Activated T-helper 17 cell treated with anti-CD3 and anti-CD28 coated beads, Interleukin-2, amount 50 U/mL, for 72 hours (primary cell): Measurements from ENCODE around the gene EHMT1. TPM values are rescaled to one million over a fixed set of nuclear protein-coding genes. Genes with fewer than 3 reads are reported as not detected.
A peak's percentile ranks its signal among the peaks of the same experiment; 100 is the strongest.
"Not testable (repeated sequence)": the region's sequence is repeated elsewhere in the genome, so short reads cannot be mapped to it uniquely, and the experiment has no call there.

Source experiments
- ATAC-seq: fragments of 150-1000 bp; cut with Tn5 transposase; replicated peaks from 2 replicates; pipeline ENCODE4 v1.10.0; 2021; ENCODE audit warnings: mild to moderate bottlenecking, moderate library complexity
- H3K27ac Mint-ChIP-seq: one replicate; pipeline ENCODE4 v1.8.0; 2022; ENCODE audit warnings: mixed read lengths
- H3K27me3 Mint-ChIP-seq: one replicate; pipeline ENCODE4 v1.8.0; 2022; ENCODE audit warnings: mixed read lengths
- H3K36me3 Mint-ChIP-seq: one replicate; pipeline ENCODE4 v1.8.0; 2022; ENCODE audit warnings: low read depth, mild to moderate bottlenecking, mixed read lengths
- H3K4me1 Mint-ChIP-seq: one replicate; pipeline ENCODE4 v1.8.0; 2022; ENCODE audit warnings: mixed read lengths
- H3K4me3 Mint-ChIP-seq: one replicate; pipeline ENCODE4 v1.8.0; 2022; ENCODE audit warnings: mild to moderate bottlenecking, mixed read lengths
- H3K9me3 Mint-ChIP-seq: one replicate; pipeline ENCODE4 v1.8.0; 2022; ENCODE audit warnings: mixed read lengths
- total RNA-seq, 2 donors: library from RNA; stranded (reverse); gene quantifications; one replicate each; pipeline ENCODE4 v1.2.3, GENCODE V29; 2022

Gene EHMT1
- total RNA-seq, 2 donors from 2014 or later, result 77.2 to 77.8 TPM

DNA sequence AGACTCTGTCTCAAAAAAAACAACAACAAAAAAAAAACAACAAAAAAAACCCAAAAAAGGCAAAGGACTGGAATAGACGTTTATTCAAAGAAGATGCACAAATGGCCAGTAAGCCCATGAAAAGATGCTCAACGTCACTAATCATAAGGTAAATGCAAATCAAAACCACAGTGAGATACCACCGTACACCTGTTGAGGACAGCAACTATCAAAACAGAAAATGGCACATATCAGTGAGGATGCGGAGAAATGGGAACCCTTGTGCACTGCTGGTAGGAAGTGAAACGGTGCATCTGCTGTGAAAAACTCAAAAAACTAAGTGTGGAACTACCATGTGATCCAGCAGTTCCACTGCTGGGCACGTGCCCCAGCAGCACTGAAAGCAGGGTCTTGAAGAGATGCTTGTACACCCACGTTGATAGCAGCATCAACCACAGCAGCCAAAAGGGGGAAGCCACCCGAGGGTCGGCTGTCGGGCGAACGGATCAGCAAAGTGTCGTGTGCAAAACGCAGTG lies 119.4 kb downstream of the EHMT1 start:
- Mint-ChIP-seq H3K27ac (peak overlapping the region; percentile 11), H3K36me3 (peaks cover 60% of the 10 kb centered on the region)
- not testable (repeated sequence) for H3K4me1 Mint-ChIP-seq, H3K4me3 Mint-ChIP-seq, H3K27me3 Mint-ChIP-seq, H3K9me3 Mint-ChIP-seq, ATAC-seq

DNA sequence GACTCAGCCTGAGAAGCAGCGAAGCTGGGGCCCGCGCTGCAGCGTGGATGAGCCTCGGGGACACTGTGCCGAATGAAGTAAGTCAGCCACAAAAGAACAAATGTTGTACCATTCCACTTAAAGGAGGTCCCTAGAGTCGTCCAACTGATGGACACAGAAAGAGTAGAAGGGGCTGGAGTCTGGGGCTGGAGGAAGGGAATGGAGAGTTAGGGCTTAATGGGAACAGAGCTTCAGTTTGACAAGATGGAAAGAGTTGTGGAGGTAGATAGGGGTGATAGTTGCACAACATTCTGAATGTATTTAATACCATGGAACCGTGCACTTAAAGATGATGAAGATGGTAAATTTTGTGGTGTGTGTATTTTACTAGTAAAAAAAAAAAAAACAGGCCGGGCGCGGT lies 119.9 kb downstream of the EHMT1 start:
- Mint-ChIP-seq H3K4me1 (peaks cover 10% of the 10 kb centered on the region), H3K9me3 (peaks cover 7% of the 10 kb centered on the region), H3K4me3 (no peak overlapping the region), H3K27me3 (no peaks in the 10 kb centered on the region), H3K27ac (peak overlapping the region; percentile 11), H3K36me3 (peaks cover 60% of the 10 kb centered on the region)
- no peak for ATAC-seq

DNA sequence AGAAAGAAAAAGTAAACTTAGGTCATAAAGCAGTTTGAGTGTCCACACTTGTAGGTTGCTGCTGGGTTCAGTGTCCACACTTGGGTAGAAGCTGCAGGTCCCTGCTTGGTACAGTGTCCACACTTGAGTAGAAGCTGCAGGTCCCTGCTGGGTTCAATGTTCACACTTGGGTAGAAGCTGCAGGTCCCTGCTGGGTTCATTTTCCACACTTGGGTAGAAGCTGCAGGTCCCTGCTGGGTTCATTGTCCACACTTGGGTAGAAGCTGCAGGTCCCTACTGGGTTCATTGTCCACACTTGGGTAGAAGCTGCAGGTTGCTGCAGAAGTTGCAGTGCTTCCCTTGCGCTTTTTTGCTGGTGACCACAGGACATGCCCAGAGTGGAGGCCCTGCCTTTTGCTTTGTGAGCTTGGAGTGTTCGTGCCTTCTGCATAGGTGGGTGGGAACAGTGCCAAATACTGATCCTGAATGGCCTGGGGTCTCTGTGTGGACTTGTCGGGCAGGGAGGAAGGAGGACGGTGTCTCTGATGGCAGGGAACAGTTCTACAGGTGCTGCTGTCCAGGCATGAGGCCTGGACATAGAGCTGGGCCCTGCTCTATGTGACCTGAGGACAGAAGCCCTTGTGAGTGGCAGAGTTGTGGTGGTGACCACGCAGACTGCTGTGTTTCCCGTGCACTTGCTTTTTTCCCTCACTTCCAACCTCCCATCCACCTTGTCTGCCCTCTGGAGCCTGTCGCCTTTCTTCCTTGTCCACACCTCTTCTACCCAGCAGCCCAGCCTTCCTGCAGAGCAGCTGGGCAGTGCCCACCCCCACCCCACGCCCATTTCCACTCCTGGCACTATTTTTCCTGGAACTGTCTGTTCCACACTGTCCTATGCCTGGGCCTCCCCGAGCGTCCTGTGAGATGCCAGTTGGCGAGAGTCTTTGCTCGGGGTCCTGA lies 120.8 kb downstream of the EHMT1 start:
- H3K36me3 Mint-ChIP-seq, result peaks cover 60% of the 10 kb centered on the region
- H3K27me3 Mint-ChIP-seq, result no peaks in the 10 kb centered on the region
- no peaks in the 10 kb centered on the region for H3K9me3 Mint-ChIP-seq
- H3K4me3 Mint-ChIP-seq, result no peak overlapping the region
- ATAC-seq, result no peak
- peak overlapping the region; percentile 54 for H3K27ac Mint-ChIP-seq
- H3K4me1 Mint-ChIP-seq, result peaks cover 10% of the 10 kb centered on the region

DNA sequence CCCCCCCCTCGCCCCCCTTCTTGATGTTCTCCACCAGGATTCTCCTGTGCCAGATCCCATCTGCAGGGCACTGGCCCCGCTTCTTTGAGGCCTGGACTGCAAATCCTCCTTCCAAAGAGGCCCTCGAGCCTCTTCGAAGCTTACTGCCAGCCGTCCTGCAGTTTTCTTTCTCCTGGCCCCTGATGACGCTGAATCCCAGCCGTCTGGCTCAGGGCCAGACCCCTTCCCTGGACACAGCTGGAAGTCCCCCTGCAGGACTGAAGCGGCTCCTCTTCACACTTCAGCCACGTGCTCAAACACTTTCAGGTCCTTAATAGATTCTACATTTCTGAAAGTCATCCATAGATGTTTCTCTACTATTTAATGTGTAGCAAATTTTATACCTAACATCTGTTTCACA lies 121.5 kb downstream of the EHMT1 start:
- Mint-ChIP-seq H3K9me3 (no peaks in the 10 kb centered on the region), H3K4me3 (no peak overlapping the region), H3K36me3 (peaks cover 65% of the 10 kb centered on the region), H3K4me1 (peaks cover 10% of the 10 kb centered on the region), H3K27me3 (no peaks in the 10 kb centered on the region), H3K27ac (peak overlapping the region; percentile 54)
- ATAC-seq, result no peak

DNA sequence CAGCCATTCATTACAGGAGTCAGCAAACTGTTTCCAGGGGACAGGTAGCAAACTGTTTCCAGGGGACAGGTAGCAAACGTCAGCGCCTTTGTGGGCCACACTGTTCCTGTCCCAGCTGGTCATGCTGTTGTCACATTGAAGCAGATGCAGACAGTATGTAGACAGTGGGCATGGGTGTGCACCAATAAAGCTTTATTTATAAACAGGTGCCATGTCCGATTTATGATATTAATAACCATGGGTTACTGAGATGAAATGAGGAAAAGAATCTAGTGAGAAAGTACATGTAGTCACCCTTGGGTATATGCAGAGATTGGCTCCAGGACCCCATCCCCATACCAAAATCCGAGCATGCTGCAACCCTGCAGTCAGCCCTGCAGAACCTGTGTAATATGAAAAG lies 122.5 kb downstream of the EHMT1 start:
- no peak for ATAC-seq

DNA sequence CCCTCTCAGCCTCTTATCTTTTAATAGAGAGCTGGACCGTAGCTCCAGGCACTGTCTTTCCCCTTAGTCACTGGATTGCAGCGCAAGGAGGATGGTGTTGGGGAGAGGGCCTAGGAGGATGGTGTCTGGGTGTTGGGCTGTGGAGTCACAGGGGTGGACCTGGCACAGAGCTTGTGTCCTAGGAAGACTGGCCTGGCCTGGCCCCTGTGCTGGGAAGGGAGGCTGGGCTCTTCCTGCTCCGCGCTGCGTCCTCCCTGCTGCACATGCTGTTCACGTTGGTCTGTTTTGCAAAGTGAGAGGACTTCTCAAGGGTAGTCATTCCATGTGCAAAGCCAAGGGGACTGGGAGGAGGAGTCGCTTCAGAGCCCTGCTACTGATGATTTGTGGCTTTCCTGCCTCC lies 123.9 kb downstream of the EHMT1 start:
- no peak overlapping the region for H3K4me3 Mint-ChIP-seq
- peak overlapping the region; percentile 42 for H3K27ac Mint-ChIP-seq
- no peaks in the 10 kb centered on the region for H3K9me3 Mint-ChIP-seq
- no peaks in the 10 kb centered on the region for H3K27me3 Mint-ChIP-seq
- peaks cover 76% of the 10 kb centered on the region for H3K36me3 Mint-ChIP-seq
- peaks cover 15% of the 10 kb centered on the region for H3K4me1 Mint-ChIP-seq
- no peak for ATAC-seq

More for the DNA sequence above, 122.5 kb downstream of the EHMT1 start:
- peaks cover 15% of the 10 kb centered on the region for H3K4me1 Mint-ChIP-seq
- H3K36me3 Mint-ChIP-seq, result peaks cover 70% of the 10 kb centered on the region
- no peak overlapping the region for H3K4me3 Mint-ChIP-seq
- no peak overlapping the region for H3K27ac Mint-ChIP-seq
- no peaks in the 10 kb centered on the region for H3K27me3 Mint-ChIP-seq
- H3K9me3 Mint-ChIP-seq, result no peaks in the 10 kb centered on the region

DNA sequence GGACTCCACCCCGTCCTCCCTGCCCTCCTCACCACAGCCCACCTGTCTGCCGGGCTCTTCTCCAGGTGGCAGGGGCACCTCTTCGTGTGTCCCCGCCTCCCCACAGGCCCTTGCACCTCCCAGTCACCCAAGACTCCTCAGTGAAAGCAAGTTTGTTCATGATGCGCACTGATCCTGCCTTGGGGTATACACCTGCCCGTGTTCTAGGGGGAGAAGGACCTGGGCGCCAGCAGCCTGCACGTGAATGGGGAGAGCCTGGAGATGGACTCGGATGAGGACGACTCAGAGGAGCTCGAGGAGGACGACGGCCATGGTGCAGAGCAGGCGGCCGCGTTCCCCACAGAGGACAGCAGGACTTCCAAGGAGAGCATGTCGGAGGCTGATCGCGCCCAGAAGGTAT lies 124.9 kb downstream of the EHMT1 start:
- no peaks in the 10 kb centered on the region for H3K27me3 Mint-ChIP-seq
- H3K4me1 Mint-ChIP-seq, result peaks cover 7% of the 10 kb centered on the region
- peak overlapping the region; percentile 42 for H3K27ac Mint-ChIP-seq
- H3K4me3 Mint-ChIP-seq, result no peak overlapping the region
- no peaks in the 10 kb centered on the region for H3K9me3 Mint-ChIP-seq
- H3K36me3 Mint-ChIP-seq, result peaks cover 76% of the 10 kb centered on the region
- no peak for ATAC-seq

DNA sequence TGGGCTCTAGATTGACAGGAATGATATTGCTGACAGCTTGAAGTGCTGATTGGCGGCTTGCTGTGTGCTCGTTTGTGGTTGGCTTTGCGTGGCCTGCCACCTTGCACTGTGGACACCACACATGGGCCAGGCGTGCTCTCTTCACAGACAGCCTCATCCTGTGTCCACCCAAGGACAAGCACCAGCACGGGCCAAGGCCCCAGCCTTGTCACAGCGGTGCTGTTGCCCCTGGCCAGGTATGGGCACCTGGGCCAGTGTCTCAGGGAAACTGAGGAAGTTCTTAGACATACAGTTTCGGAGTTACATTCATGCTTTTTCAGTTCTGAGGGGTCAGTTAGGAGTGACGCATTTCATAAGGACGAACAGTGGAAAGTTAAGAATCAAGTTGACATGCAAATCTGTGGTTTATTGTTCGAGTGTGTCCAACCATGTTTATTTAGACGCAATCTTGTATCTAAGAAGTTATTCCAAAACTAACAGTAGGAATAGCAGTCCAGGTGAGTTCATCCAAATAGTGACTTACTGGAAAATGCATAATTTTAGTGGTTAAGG lies 125.9 kb downstream of the EHMT1 start:
- Mint-ChIP-seq H3K36me3 (peaks cover 75% of the 10 kb centered on the region), H3K27me3 (no peaks in the 10 kb centered on the region), H3K27ac (peak overlapping the region; percentile 51), H3K4me3 (no peak overlapping the region), H3K4me1 (peaks cover 5% of the 10 kb centered on the region), H3K9me3 (no peaks in the 10 kb centered on the region)
- ATAC-seq, result peak; percentile 7

DNA sequence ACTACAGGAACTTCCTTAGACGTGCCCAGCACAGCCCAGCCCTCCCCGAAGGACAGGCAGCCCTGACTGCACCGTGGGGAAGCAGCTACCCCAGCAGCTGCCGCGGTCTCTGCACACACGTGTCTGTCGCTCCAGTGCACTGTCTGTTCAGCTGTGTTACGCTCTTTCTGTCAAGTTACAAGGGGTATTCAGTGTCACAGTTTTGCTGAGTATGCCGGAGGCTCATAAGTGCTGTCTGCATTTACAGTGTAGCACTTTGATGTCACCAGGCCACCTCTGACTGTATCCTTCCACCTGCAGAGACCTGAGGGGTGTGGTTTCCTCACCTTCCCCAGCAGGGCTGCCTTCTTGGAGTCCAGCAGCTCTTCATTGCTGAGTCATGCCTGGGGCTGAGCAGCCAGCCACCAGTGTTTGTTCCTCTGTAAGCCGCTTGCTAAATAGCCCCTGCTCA lies 126.8 kb downstream of the EHMT1 start:
- no peaks in the 10 kb centered on the region for H3K27me3 Mint-ChIP-seq
- peaks cover 71% of the 10 kb centered on the region for H3K36me3 Mint-ChIP-seq
- H3K27ac Mint-ChIP-seq, result peak overlapping the region; percentile 80
- H3K4me3 Mint-ChIP-seq, result peak overlapping the region; percentile 20
- peaks cover 5% of the 10 kb centered on the region for H3K4me1 Mint-ChIP-seq
- ATAC-seq, result peak; percentile 80
- no peaks in the 10 kb centered on the region for H3K9me3 Mint-ChIP-seq

DNA sequence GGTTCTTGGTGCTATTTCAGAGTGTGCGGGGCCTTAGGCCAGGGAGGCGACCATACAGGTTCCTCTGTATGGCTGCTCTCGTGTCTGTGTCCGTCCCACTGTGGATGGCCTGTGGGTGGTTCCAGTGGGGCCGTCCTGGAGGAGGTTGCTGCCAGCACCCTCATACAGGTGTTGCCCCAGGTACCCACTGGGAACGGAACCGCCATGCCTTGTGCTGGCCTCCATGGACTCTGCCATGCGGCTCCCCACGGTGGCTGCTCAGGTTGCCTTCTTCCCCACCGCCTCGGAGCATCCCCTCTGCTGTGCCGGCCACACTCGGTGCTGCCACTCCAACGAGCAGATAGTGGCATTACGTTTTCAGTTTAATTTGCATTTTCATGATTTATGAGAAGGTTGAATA lies 129.5 kb downstream of the EHMT1 start:
- Mint-ChIP-seq H3K9me3 (no peaks in the 10 kb centered on the region), H3K27me3 (no peaks in the 10 kb centered on the region), H3K36me3 (peaks cover 85% of the 10 kb centered on the region), H3K4me3 (no peak overlapping the region), H3K4me1 (peaks cover 8% of the 10 kb centered on the region), H3K27ac (peak overlapping the region; percentile 53)
- ATAC-seq, result no peak

DNA sequence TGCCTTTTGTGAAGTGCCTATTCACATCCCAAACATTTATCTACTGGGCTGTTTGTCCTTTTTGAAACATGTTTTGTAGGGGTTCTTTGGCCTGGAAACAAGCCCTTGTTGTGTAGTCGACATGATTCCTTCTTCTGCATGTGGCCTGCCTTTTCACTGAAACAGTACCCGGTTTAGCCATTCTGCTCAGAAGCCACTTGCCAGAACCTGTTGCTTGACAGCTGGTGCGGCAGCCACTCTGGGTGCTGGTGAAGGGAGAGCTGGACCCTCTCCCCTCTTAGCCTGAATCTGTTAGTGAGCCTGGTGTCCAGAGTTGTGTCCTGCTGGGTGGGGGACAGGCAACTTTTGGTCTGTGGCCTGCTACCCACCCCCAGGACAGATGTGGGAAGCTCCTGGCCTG lies 129.9 kb downstream of the EHMT1 start:
- H3K4me1 Mint-ChIP-seq, result peaks cover 8% of the 10 kb centered on the region
- peaks cover 85% of the 10 kb centered on the region for H3K36me3 Mint-ChIP-seq
- no peak overlapping the region for H3K4me3 Mint-ChIP-seq
- no peak for ATAC-seq
- no peaks in the 10 kb centered on the region for H3K9me3 Mint-ChIP-seq
- H3K27ac Mint-ChIP-seq, result peak overlapping the region; percentile 53
- H3K27me3 Mint-ChIP-seq, result no peaks in the 10 kb centered on the region

DNA sequence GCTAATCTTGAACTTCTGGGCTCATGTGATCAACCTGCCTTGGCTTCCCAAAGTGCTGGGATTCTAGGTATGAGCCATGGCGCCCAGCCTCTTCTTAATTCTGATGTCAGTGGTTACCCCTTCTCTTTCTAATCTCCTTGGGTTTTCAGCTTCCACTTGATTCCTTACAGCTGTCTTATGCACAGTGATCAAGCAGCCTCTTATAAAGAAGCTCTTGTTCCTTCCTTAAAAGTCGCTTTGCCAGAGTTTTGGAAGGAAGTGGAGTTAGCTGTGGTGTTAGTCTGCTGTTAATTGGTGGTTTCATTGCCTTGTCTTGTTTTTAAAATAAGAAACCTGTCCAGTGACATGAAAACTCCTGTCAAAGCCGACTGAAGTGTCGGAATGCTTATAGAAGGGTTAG lies 130.7 kb downstream of the EHMT1 start:
- Mint-ChIP-seq H3K9me3 (no peaks in the 10 kb centered on the region), H3K27ac (peak overlapping the region; percentile 53), H3K4me3 (no peak overlapping the region), H3K36me3 (peaks cover 85% of the 10 kb centered on the region), H3K27me3 (no peaks in the 10 kb centered on the region), H3K4me1 (peaks cover 8% of the 10 kb centered on the region)
- ATAC-seq, result no peak

DNA sequence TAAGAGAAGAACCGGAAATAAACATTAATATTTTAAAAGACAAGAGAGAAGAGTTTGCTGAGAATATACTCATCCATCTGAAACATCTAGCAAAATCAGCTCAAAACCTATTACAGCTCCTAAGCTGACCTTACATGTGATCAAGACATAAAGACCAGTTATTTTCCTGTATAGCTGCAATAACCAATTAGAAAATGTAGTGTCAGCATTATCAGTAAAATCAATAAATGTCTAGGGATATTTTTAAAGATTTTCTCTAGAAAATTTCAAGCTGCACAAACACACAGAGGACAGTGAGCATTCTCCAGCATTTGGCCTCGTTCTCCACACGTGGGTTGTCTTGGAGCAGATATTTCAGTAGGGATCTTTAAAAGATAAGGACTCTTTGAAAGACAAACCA lies 131.2 kb downstream of the EHMT1 start:
- H3K27me3 Mint-ChIP-seq, result no peaks in the 10 kb centered on the region
- H3K4me1 Mint-ChIP-seq, result peaks cover 8% of the 10 kb centered on the region
- H3K27ac Mint-ChIP-seq, result peak overlapping the region; percentile 53
- no peak for ATAC-seq
- H3K4me3 Mint-ChIP-seq, result no peak overlapping the region
- no peaks in the 10 kb centered on the region for H3K9me3 Mint-ChIP-seq
- H3K36me3 Mint-ChIP-seq, result peaks cover 85% of the 10 kb centered on the region

DNA sequence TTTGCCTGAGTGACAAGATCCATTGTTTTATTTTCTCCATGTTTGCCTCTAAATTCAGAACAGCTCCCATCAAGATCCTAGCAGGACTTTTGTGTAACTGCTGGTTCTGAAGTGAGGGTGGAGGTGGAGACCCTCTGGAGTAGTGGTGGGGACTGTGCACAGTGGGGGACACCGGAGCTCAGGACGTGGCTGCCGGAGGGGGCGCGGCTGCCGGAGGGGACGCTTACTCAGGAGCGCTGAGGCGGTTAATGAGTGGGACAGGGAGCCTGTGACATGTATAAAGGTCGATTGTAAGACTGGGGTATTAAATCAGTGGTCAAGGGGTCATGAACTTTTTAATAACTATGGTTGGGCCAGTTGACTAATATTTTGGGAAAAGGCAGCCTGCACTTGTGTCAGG lies 131.8 kb downstream of the EHMT1 start:
- Mint-ChIP-seq H3K27me3 (no peaks in the 10 kb centered on the region), H3K27ac (peak overlapping the region; percentile 53), H3K4me1 (peaks cover 7% of the 10 kb centered on the region), H3K9me3 (peaks cover 4% of the 10 kb centered on the region), H3K36me3 (peaks cover 85% of the 10 kb centered on the region), H3K4me3 (no peak overlapping the region)
- no peak for ATAC-seq

DNA sequence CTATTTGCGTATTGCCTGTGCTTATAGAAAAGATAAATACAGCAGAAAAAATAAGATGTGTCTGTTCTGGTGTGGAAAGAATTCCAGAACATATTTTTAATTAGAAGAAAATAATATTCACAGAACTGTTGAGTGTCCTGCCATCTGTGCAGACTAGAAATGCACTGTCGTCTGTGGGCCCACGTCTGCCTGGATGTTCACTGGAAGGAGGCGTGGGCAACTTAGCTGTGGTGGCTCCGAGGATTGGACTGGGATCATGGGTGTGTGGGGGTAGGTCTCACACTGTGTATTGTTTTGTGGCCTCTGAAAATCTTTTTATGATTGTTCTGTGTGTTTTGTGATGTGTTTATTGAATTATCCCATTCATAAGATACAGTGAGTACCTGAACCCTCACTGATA lies 132.8 kb downstream of the EHMT1 start:
- Mint-ChIP-seq H3K36me3 (peaks cover 85% of the 10 kb centered on the region), H3K4me3 (no peak overlapping the region), H3K27ac (no peak overlapping the region), H3K9me3 (peaks cover 5% of the 10 kb centered on the region), H3K27me3 (no peaks in the 10 kb centered on the region), H3K4me1 (peaks cover 8% of the 10 kb centered on the region)
- ATAC-seq, result no peak
